Gastroesophageal sphincter (tissue), 4 donors: ENCODE data around the gene PNISR. TPM values are rescaled to one million over a fixed set of nuclear protein-coding genes. Genes with fewer than 3 reads are reported as not detected.

Experiments used
- ATAC-seq: fragments of 150-250 bp; one replicate; pipeline ENCODE4 v1.9.1; 2016; ENCODE audit warnings: mild to moderate bottlenecking, moderate library complexity
- H3K27ac ChIP-seq, 4 donors: fragments of 200-600 bp; sonication (generic) in 3 of 4; 1 replicate in 3 of 4; 2 replicates in 1 of 4; pipeline ENCODE4 v1.5.1; 2016 to 2019
- H3K27me3 ChIP-seq: fragments of 200-600 bp; sonication (generic); one replicate; pipeline ENCODE4 v1.5.1; 2019
- H3K36me3 ChIP-seq, 2 donors: fragments of 200-600 bp; sonication (generic); one replicate each; pipeline ENCODE4 v1.5.1; 2019; ENCODE audit warnings: control low read depth in 1 of 2
- H3K4me1 ChIP-seq, 3 donors: fragments of 200-600 bp; sonication (generic); 1 replicate in 2 of 3; 2 replicates in 1 of 3; pipeline ENCODE4 v1.5.1; 2016 to 2019; ENCODE audit warnings: control low read depth in 2 of 3
- H3K4me3 ChIP-seq, 2 donors: fragments of 200-600 bp; sonication (generic); one replicate each; pipeline ENCODE4 v1.5.1; 2019; ENCODE audit warnings: mild to moderate bottlenecking in 1 of 2, moderate library complexity in 1 of 2
- H3K9me3 ChIP-seq, 3 donors: fragments of 200-600 bp; sonication (generic); one replicate each; pipeline ENCODE4 v1.5.1; 2017 to 2019; ENCODE audit warnings: control low read depth in 2 of 3
- CTCF ChIP-seq, 4 experiments: fragments of 200-600 bp in 2 of 4; fragments of 450-650 bp in 2 of 4; sonication (generic) in 1 of 4; IDR thresholded peaks; one replicate each; pipeline ENCODE4 v1.5.1; 2017 to 2019; ENCODE audit warnings: antibody characterized with exemption in 4 of 4, mild to moderate bottlenecking in 2 of 4, moderate library complexity in 2 of 4
- EP300 ChIP-seq: sonication (generic); formaldehyde crosslinking; IDR thresholded peaks from one replicate; pipeline ENCODE4 v1.6.1; 2017; ENCODE audit warnings: antibody characterized with exemption, mild to moderate bottlenecking
- POLR2A ChIP-seq, 2 donors: fragments of 450-650 bp; IDR thresholded peaks; one replicate each; pipeline ENCODE4 v1.6.1; 2017; ENCODE audit warnings: antibody characterized with exemption in 2 of 2, mild to moderate bottlenecking in 2 of 2, moderate library complexity in 1 of 2
- POLR2AphosphoS5 ChIP-seq: sonication (generic); formaldehyde crosslinking; IDR thresholded peaks from one replicate; pipeline ENCODE4 v1.6.1; 2017; ENCODE audit warnings: antibody characterized with exemption
- WGBS, 2 donors: methylation state at CpG; one replicate each; pipeline ENCODE4 v1.1.5; 2018; ENCODE audit warnings: low coverage in 1 of 2; 5-methylcytosine and 5-hydroxymethylcytosine counted together
- total RNA-seq, 4 donors: library from RNA; depleted of rRNA; stranded (reverse); fragments of >200 nt; gene quantifications; one replicate each; pipeline ENCODE4 v1.1.0, GENCODE V29; 2016

The PNISR gene
- total RNA-seq, 4 donors from 2014 or later: 34.9 to 273 (median 87.9) TPM

- Histone ChIP-seq H3K9me3 (no peaks in the 10 kb centered on the region), H3K27me3 (no peaks in the 10 kb centered on the region), H3K4me3 (no peak overlapping the region), H3K36me3 (peaks cover 0 to 14% of the 10 kb centered on the region in 2 donors), H3K27ac (no peak overlapping the region), H3K4me1 (no peaks in the 10 kb centered on the region)
- no peak for ATAC-seq
- TF ChIP-seq POLR2A (IDR thresholded peaks at IDR 0.05) (no peak), CTCF (IDR thresholded peaks at IDR 0.05) (no peak), EP300 (no peak), POLR2AphosphoS5 (no peak)
- WGBS, 2 donors: 89% methylated on average over 1 of the region's 2 CpGs; no CpG with 5 or more reads in 1 of the 2 donors
Observed at GRCh38 chr6:99458319-99458718, 33.2 kb upstream of the PNISR start.

GRCh38 chr6:99446076-99446475 is 21.0 kb upstream of the PNISR start:
- no peak for ATAC-seq
- TF ChIP-seq POLR2AphosphoS5 (no peak), POLR2A (IDR thresholded peaks at IDR 0.05) (no peak), EP300 (no peak), CTCF (IDR thresholded peaks at IDR 0.05) (no peak)
- Histone ChIP-seq H3K4me1 (no peaks in the 10 kb centered on the region), H3K27ac (no peak overlapping the region), H3K36me3 (peaks cover 0 to 17% of the 10 kb centered on the region in 2 donors), H3K9me3 (no peaks in the 10 kb centered on the region), H3K4me3 (no peak overlapping the region), H3K27me3 (no peaks in the 10 kb centered on the region)
- WGBS, 2 donors: 73 to 82% methylated on average over 4 of the region's 4 CpGs

DNA sequence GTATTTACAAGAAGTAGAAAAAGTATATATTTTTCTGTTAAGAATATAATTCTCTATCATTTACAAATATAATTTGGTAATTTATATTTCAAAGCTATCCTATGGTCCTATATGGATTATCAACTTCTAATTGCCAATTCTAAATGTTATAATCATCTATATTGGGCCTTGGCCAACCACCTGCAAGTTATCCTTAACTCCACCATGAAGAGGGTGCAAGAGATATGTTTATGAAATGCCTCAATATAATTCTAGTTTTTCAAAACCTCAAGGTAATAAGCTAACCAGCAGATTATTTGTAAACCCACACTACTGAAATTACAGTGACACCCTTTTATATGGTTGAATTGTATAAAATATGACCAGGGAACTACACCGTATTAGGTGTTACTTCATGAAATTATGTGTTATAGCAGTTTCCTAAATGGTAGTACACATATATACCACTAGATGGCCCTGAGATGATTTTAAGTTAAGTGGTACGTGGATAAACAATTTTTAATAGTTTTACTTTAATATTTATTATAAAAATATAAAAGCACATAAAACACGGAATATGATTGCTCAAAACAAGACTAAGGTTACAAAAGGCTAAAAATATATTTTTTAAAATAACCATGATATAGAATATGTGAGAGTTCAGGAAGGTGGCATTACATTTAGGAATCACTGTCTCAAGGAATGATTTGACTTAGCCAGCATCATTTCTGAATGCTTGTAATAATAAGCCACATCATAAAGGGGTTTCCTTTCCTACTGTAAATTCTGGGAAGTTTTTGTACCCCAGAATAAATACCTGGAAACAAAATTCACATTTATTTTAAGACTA is 9.8 kb upstream of the PNISR start:
- ATAC-seq: no peak
- H3K36me3 ChIP-seq: peaks cover 0 to 18% of the 10 kb centered on the region in 2 donors
- H3K27ac ChIP-seq: no peak overlapping the region
- H3K4me3 ChIP-seq: no peak overlapping the region
- H3K4me1 ChIP-seq: no peaks in the 10 kb centered on the region
- H3K27me3 ChIP-seq: no peaks in the 10 kb centered on the region
- H3K9me3 ChIP-seq: no peaks in the 10 kb centered on the region
- TF ChIP-seq CTCF (IDR thresholded peaks at IDR 0.05): peak; percentile 49 to 74 (median 58)
- no peak for TF ChIP-seq POLR2AphosphoS5
- 3 to 6% methylated on average over 3 of the region's 3 CpGs for WGBS, 2 donors

GRCh38 chr6:99432877-99433276 is 7.8 kb upstream of the PNISR start:
- TF ChIP-seq POLR2A (IDR thresholded peaks at IDR 0.05): no peak
- TF ChIP-seq POLR2AphosphoS5: no peak
- no peak for TF ChIP-seq CTCF (IDR thresholded peaks at IDR 0.05)
- TF ChIP-seq EP300: no peak
- peaks cover 0 to 7% (median 0%) of the 10 kb centered on the region in 3 donors for H3K4me1 ChIP-seq
- peaks cover 0 to 18% of the 10 kb centered on the region in 2 donors for H3K36me3 ChIP-seq
- H3K4me3 ChIP-seq: no peak overlapping the region
- H3K27ac ChIP-seq: no peak overlapping the region
- no peaks in the 10 kb centered on the region for H3K27me3 ChIP-seq
- no peaks in the 10 kb centered on the region for H3K9me3 ChIP-seq
- ATAC-seq: no peak
- WGBS, 2 donors: 70 to 91% methylated on average over 2 of the region's 2 CpGs

- peaks cover 0 to 18% of the 10 kb centered on the region in 2 donors for H3K36me3 ChIP-seq
- H3K9me3 ChIP-seq: no peaks in the 10 kb centered on the region
- H3K27ac ChIP-seq: no peak overlapping the region
- no peak for ATAC-seq
- no peak overlapping the region for H3K4me3 ChIP-seq
- 92 to 100% methylated on average over 2 of the region's 2 CpGs for WGBS, 2 donors
- peaks cover 1 to 16% (median 7%) of the 10 kb centered on the region in 3 donors for H3K4me1 ChIP-seq
- no peaks in the 10 kb centered on the region for H3K27me3 ChIP-seq
- TF ChIP-seq POLR2A (IDR thresholded peaks at IDR 0.05) (no peak), POLR2AphosphoS5 (no peak), CTCF (IDR thresholded peaks at IDR 0.05) (no peak), EP300 (no peak)
Observed at GRCh38 chr6:99431901-99432300, 6.8 kb upstream of the PNISR start.
